ENCODE data around the gene MTA3. TPM values are rescaled to one million over a fixed set of nuclear protein-coding genes. Genes with fewer than 3 reads are reported as not detected.

The MTA3 gene
- total and polyA plus RNA-seq, 2 of the 8 experiments (the other 6 are each of a cell fraction or from before 2014, with no cell fraction given), result 125 to 184 TPM

- TF ChIP-seq CTBP2 (IDR thresholded peaks at IDR 0.05; ENCODE audit: borderline replicate concordance, insufficient read depth, insufficient read length, low read length) (no peak), MAFK (IDR thresholded peaks at IDR 0.05; ENCODE audit: low read depth, low read length) (no peak), HDAC6 (IDR thresholded peaks at IDR 0.05; ENCODE audit: low read depth, low read length) (no peak), POU5F1 (IDR thresholded peaks at IDR 0.05; ENCODE audit: low read depth, low read length) (no peak), EZH2 (IDR thresholded peaks at IDR 0.05; ENCODE audit: low read depth, low read length, severe bottlenecking) (no peak), KDM5A (IDR thresholded peaks at IDR 0.05; ENCODE audit: low read length) (no peak)
Observed at GRCh38 chr2:42743659-42743990, 175.2 kb downstream of the MTA3 start (continued).

Measured in H1 (cell line).